Measurements from ENCODE around the gene PHF12. TPM values are rescaled to one million over a fixed set of nuclear protein-coding genes. Genes with fewer than 3 reads are reported as not detected.
A peak's percentile ranks its signal among the peaks of the same experiment; 100 is the strongest.

Gene PHF12
- total and polyA plus RNA-seq, 2 of the 8 experiments (the other 6 are each of a cell fraction or from before 2014, with no cell fraction given), result 38.8 to 65.7 TPM

DNA sequence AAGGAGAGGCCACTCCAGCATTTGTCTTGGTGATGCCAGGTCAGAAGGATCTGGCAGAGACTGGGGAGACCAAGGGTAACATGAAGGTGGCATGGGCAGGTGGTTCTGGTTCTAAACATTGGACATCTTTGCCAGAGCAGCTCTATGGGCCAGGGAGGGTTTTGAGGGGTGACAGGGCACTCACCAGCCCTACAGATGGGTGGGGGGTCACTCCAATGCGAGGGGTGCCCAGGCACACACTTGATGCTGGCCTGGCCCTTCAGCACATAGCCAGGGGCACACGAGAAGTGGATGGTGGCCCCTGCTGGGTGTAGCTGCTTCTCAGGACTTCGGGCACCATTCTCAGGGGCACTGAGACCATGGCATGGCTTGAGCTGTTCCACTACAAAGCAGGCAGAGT, 5.5 kb upstream of the PHF12 start:
- Histone ChIP-seq H3K56ac (replicated peaks; ENCODE audit: insufficient read length, low read depth, low read length) (no peak overlapping the region), H3K79me2 (ENCODE audit: control insufficient read depth in 1 of 2, insufficient read depth in 2 of 2, low read length in 2 of 2) (no peaks in the 10 kb centered on the region), H3K14ac (ENCODE audit: insufficient read length) (no peak overlapping the region), H3K9ac (replicated peaks in 1 of 4; ENCODE audit: extremely low read depth in 1 of 4, low read depth in 3 of 4, low read length in 3 of 4) (no peak overlapping the region), H3K4me1 (replicated peaks in 1 of 4; ENCODE audit: control insufficient read depth in 3 of 4, insufficient read depth in 4 of 4, low read length in 3 of 4) (peaks cover 7 to 23% (median 11%) of the 10 kb centered on the region in 4 experiments; a peak in 5 of 7 replicates), H2BK120ac (replicated peaks; ENCODE audit: low read depth, low read length) (no peak overlapping the region), H3K79me1 (ENCODE audit: low read depth, low read length) (no peaks in the 10 kb centered on the region; the same call in 1 of the 2 replicates), H3K27me3 (replicated peaks in 1 of 4; ENCODE audit: control insufficient read depth in 3 of 4, extremely low read depth in 1 of 4, insufficient read depth in 3 of 4, low read length in 3 of 4) (no peaks in the 10 kb centered on the region; a peak in 1 of 7 replicates), H2BK15ac (ENCODE audit: low read length) (0 out of 2 replicates have a peak overlapping the region, but pooled peaks have one; percentile 16), H4K20me1 (replicated peaks in 1 of 2; ENCODE audit: control insufficient read depth in 1 of 2, insufficient read depth in 2 of 2, low read length in 2 of 2) (no peaks in the 10 kb centered on the region), H4K91ac (replicated peaks; ENCODE audit: insufficient read length, low read length) (no peak overlapping the region), H2AK5ac (ENCODE audit: low read depth, low read length) (peak overlapping the region; percentile 45; the same call in 1 of the 2 replicates), H2AFZ (ENCODE audit: low read length) (no peak overlapping the region), H3K36me3 (ENCODE audit: control insufficient read depth in 2 of 4, insufficient read depth in 4 of 4, low read length in 3 of 4) (no peaks in the 10 kb centered on the region), H3K4me3 (ENCODE audit: extremely low read depth in 1 of 4, insufficient read depth in 2 of 4, low read depth in 3 of 4, low read length in 4 of 4) (no peak overlapping the region), H4K5ac (ENCODE audit: insufficient read length, low read depth, low read length) (no peak overlapping the region), H4K8ac (ENCODE audit: extremely low read depth, insufficient read depth, low read length) (no peak overlapping the region), H3K18ac (ENCODE audit: extremely low read depth, low read length) (no peak overlapping the region), H2BK12ac (ENCODE audit: low read depth, low read length) (0 out of 2 replicates have a peak overlapping the region, but pooled peaks have one; percentile 51), H3K4ac (replicated peaks; ENCODE audit: insufficient read length, low read depth, low read length) (no peak overlapping the region), H3K23ac (ENCODE audit: insufficient read length) (peak overlapping the region; percentile 6), H3K23me2 (ENCODE audit: low read depth, low read length) (peaks cover 3% of the 10 kb centered on the region), H3K9me3 (ENCODE audit: insufficient read depth in 2 of 2, low read depth in 1 of 2, low read length in 1 of 2) (no peaks in the 10 kb centered on the region), H3K4me2 (ENCODE audit: insufficient read depth in 1 of 2, low read depth in 2 of 2, low read length in 2 of 2) (no peak overlapping the region), H2BK5ac (ENCODE audit: low read depth, low read length) (peak overlapping the region; percentile 40; the same call in 1 of the 2 replicates), H3K27ac (ENCODE audit: low read depth, low read length) (no peak overlapping the region), H2BK20ac (ENCODE audit: low read length) (no peak overlapping the region)
- 82% methylated on average over 3 of the region's 3 CpGs; no CpG with 5 or more reads in 1 of the 2 experiments for WGBS, 2 experiments (ENCODE audit: extremely low coverage in 1 of 2, insufficient coverage in 1 of 2, insufficient read length in 1 of 2, insufficient replicate concordance in 2 of 2, low coverage in 1 of 2, low lambda C conversion rate in 2 of 2, missing lambda C conversion rate in 1 of 2)
- ChIA-PET POLR2A (ENCODE audit: partially characterized antibody) (interaction anchor here (1.1 to 1.4 kb wide), 3 partner anchors 15 to 119 kb away, joined by 3 to 5 read pairs (median 4); no protein-coding TSS in a partner anchor), CTCF (ENCODE audit: partially characterized antibody) (interaction anchor here (1.0 to 15.6 kb wide), 6 partner anchors 9 to 159 kb away, joined by 3 to 548 read pairs (median 4); no protein-coding TSS in a partner anchor)
- FAIRE-seq (no peak), DNase-seq (ENCODE audit: low read depth in 1 of 2, low spot score in 2 of 2) (no peak)
- TF ChIP-seq MAFK (IDR thresholded peaks at IDR 0.05; ENCODE audit: low read depth, low read length) (no peak), BACH1 (IDR thresholded peaks at IDR 0.05; ENCODE audit: low read length) (no peak), YY1 (IDR thresholded peaks at IDR 0.05; ENCODE audit: low read depth, low read length) (no peak), JUN (IDR thresholded peaks at IDR 0.05; ENCODE audit: low read depth, low read length) (no peak), TCF12 (IDR thresholded peaks at IDR 0.05; ENCODE audit: low read depth, low read length) (no peak)
